GM12891 (cell line): ENCODE data around the gene NAALADL1.

Experiments
- DNase-seq: peaks from one replicate; pipeline ENCODE4 v3.0.0; 2011; ENCODE audit warnings: low spot score; ENCODE audit not compliant: insufficient read length
- FAIRE-seq: peaks from 2 replicates; lab custom pipeline; 2011; peaks lifted over from hg19 to GRCh38; lab: Jason Lieb, UNC
- PAX5 ChIP-seq: IDR thresholded peaks from 2 replicates; pipeline ENCODE4 v1.6.1; 2011; ENCODE audit warnings: low read length, moderate library complexity, mild to moderate bottlenecking; ENCODE audit not compliant: insufficient read depth, severe bottlenecking
- POLR2A ChIP-seq: IDR thresholded peaks from 2 replicates; pipeline ENCODE4 v1.6.1; 2011; ENCODE audit warnings: low read depth, low read length, control low read depth
- POLR2AphosphoS5 ChIP-seq: IDR thresholded peaks from 2 replicates; pipeline ENCODE4 v1.6.1; 2011; ENCODE audit warnings: low read depth, low read length, control low read depth
- POU2F2 ChIP-seq: IDR thresholded peaks from 2 replicates; pipeline ENCODE4 v1.6.1; 2011; ENCODE audit warnings: low read depth, mild to moderate bottlenecking, control low read depth, low read length, moderate library complexity
- SPI1 ChIP-seq: IDR thresholded peaks from 2 replicates; pipeline ENCODE4 v1.6.1; 2011; ENCODE audit warnings: low read depth, low read length, control low read depth
- TAF1 ChIP-seq: IDR thresholded peaks from 2 replicates; pipeline ENCODE4 v1.6.1; 2011; ENCODE audit warnings: low read depth, low read length, control low read depth

Gene NAALADL1

DNA sequence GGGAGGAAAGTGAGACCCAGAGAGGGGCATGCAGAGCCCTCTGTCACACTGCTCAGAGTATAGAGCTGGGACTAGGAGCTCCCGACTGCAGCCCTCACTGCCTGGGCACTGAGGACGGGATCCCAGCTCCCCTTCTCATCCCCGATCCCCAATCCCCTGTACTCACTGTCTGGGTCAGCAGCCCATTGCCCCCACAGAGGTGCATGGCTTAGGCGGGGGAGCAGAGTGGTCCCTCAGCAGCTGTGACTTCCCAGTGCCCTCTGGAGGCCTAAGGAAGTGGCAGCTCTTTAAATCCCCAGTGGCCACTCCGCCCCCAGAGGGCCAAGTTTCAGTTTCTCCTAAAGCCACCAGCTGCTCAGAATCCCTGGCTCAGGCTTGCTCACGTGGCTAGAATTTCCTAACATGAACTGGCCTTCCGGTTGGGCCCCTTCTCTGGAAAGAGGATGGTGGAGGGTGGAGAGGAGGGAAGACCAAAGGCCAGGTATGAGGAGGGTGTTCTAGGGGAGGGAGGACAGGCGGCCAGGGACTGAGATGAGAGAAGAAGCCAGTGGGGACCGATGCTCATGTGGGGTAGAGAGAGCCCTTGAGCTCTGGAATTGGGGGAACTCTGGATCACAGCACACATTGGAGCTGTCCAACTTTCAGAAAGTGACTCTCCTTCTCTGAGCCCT, 61.5 kb downstream of the NAALADL1 start, which contains the start of gene BATF2:
BATF2 (minus strand) TSS at position 262 of the 671 bp plus-strand sequence; CDS start at position 205, 57 bp downstream.
- FAIRE-seq (no peak), DNase-seq (no peak)
- no peak for TF ChIP-seq PAX5
- no peak for TF ChIP-seq TAF1
- no peak for TF ChIP-seq SPI1
- TF ChIP-seq POLR2AphosphoS5 = no peak
- no peak for TF ChIP-seq POU2F2
- TF ChIP-seq POLR2A = no peak

DNA sequence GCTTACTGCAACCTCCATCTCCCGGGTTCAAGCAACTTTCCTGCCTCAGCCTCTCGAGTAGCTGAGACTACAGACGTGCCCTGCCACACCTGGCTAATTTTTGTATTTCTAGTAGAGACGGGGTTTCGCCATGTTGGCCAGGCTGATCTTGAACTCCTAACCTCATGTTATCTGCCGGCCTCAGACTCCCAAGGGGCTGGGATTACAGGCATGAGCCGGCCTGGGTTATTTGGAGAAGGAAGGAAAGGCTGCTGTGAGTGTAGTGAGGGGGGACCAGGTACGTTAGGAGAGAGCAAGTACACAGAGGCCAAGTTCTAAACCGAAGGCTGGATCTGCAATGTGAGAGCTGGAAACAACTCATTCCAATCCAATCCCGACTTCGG, 62.0 kb downstream of the NAALADL1 start:
- DNase-seq (no peak), FAIRE-seq (no peak)
- no peak for TF ChIP-seq SPI1
- TF ChIP-seq PAX5 = no peak
- TF ChIP-seq POLR2AphosphoS5 = no peak
